ENCODE measurements around the gene C3orf70.

C3orf70 gene

GRCh38 chr3:185029086-185029485 is 123.8 kb downstream of the C3orf70 start:
- no peak for DNase-seq (ENCODE audit: low read depth)
- TF ChIP-seq CTCF (IDR thresholded peaks at IDR 0.05; ENCODE audit: low read depth, low read length, missing control alignments) = no peak

DNA sequence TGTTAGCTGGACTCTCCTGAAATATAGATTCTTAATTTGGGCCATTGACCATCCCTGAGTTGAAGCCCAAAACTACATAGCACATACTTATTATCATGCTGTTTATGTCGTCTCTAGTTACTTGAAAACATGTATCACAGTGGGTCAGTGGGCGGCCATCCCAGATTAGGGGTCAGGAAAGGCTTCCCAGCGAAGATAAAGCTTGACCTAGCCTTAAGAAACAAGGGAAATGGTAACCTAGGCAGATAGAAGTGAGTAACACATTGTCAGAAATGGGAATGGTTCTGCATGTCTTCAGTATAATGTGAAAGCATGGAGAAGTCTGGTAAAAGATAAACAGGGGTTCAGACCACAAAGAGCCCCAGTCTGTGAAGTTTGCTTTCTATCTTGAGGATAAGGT is 124.7 kb downstream of the C3orf70 start:
- TF ChIP-seq CTCF (IDR thresholded peaks at IDR 0.05; ENCODE audit: low read depth, low read length, missing control alignments) = no peak
- no peak overlapping the region for H3K4me3 ChIP-seq (ENCODE audit: low read depth, low read length)
- no peak for DNase-seq (ENCODE audit: low read depth)

More at GRCh38 chr3:185029086-185029485, 123.8 kb downstream of the C3orf70 start:
- no peak overlapping the region for H3K4me3 ChIP-seq (ENCODE audit: low read depth, low read length)
